NK-92 treated with Interleukin-12 subunit alpha and Interleukin-12 subunit beta, amount 100 ng/mL, for 24 hours (cell line): ENCODE measurements around the gene CXXC5.

ENCODE experiments used
- DNase-seq: peaks from one replicate; lab custom pipeline; 2025; lab: John Stamatoyannopoulos, UW

CXXC5 gene

GRCh38 chr5:139680368-139681111 lies 32.4 kb downstream of the CXXC5 start:
- no peak for DNase-seq

- no peak for DNase-seq
Observed at GRCh38 chr5:139681112-139681458, 32.9 kb downstream of the CXXC5 start.

GRCh38 chr5:139681466-139681865 lies 33.3 kb downstream of the CXXC5 start:
- DNase-seq = no peak

GRCh38 chr5:139682016-139682975 lies 34.1 kb downstream of the CXXC5 start:
- DNase-seq = no peak

GRCh38 chr5:139683295-139684271 lies 35.4 kb downstream of the CXXC5 start:
- DNase-seq = no peak

- no peak for DNase-seq
Observed at GRCh38 chr5:139684350-139684880, 36.3 kb downstream of the CXXC5 start.

GRCh38 chr5:139684881-139685749 lies 37.0 kb downstream of the CXXC5 start:
- DNase-seq = no peak

- DNase-seq = no peak
Observed at GRCh38 chr5:139685886-139686285, 37.7 kb downstream of the CXXC5 start.

GRCh38 chr5:139686356-139686705 lies 38.2 kb downstream of the CXXC5 start:
- no peak for DNase-seq

- no peak for DNase-seq
Observed at GRCh38 chr5:139686706-139687441, 38.7 kb downstream of the CXXC5 start.

- no peak for DNase-seq
Observed at GRCh38 chr5:139687656-139688055, 39.5 kb downstream of the CXXC5 start.

GRCh38 chr5:139688088-139688702 lies 40.0 kb downstream of the CXXC5 start:
- no peak for DNase-seq

GRCh38 chr5:139688751-139689372 lies 40.7 kb downstream of the CXXC5 start:
- DNase-seq = no peak

- no peak for DNase-seq
Observed at GRCh38 chr5:139689631-139690063, 41.5 kb downstream of the CXXC5 start.

- no peak for DNase-seq
Observed at GRCh38 chr5:139690064-139690802, 42.1 kb downstream of the CXXC5 start.

- no peak for DNase-seq
Observed at GRCh38 chr5:139690803-139691629, 42.9 kb downstream of the CXXC5 start.

- no peak for DNase-seq
Observed at GRCh38 chr5:139692148-139692547, 44.0 kb downstream of the CXXC5 start.
